ENCODE results near the gene HORMAD2.
"Not testable (repeated sequence)": the region's sequence is repeated elsewhere in the genome, so short reads cannot be mapped to it uniquely, and the experiment has no call there.

The HORMAD2 gene

DNA sequence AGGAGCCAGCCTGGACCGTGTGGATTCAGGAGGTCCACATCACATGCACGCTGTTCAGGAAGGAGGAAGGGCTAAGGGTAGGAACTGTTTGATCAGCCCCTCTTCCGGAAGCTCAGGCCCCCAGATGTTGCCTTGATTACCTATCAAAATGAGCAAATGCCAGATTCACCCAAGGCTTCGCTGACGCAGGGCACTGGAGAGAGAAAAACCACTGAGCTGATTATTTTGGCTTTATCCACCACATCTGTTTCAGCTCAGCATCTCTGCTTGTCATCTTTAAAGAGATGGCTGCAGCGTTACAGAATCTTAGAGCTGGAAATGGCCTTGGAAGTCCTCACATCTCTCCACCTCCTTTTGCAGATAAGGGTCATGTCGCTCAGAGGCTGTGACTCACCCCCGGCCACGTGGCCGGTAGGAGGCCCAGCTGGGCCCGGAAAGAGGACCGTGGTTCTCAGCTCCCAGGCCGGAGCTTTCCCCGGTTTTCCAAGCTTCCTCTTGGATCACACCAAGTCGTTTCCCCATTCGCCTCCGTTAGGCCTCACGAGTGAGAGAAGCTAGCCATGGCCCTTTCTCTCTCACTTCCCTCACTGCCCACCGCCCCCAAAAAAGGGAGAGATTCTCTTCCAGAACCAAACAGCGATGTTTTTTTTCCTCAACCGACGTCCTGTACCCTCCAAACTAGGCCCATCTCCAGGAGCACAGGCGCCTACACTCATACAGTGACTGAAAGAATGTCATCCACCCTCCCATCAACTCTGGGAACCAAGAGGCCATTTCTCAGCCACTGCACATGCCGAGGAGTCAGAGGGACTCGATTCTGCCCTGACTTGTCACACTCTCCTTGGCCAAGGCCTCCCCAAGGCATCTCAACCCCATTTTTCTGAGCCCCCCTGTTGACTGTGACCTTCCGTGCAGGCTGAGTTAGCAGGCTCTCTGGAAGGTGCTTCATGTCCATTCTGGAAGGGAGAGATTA is 128.7 kb downstream of the HORMAD2 start:
- DNase-seq = no peak

DNA sequence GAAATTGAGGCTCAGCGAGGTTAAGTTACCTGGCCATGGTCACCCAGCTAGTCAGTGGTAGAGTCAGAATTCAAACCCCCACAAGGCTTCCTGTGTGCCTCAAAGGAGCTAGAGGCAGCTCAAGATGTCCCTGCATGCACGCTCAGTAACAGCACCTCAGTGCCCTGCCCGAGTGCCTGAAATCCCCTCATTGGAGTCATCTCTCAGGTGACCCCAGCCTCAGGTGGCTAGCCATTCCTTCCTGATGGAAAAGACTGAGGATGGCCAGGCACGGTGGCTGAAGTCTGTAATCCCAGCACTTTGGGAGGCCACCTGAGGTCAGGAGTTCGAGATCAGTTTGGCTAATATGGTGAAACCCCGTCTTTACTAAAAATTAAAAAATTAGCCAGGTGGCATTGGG is 129.4 kb downstream of the HORMAD2 start:
- DNase-seq = no peak

DNA sequence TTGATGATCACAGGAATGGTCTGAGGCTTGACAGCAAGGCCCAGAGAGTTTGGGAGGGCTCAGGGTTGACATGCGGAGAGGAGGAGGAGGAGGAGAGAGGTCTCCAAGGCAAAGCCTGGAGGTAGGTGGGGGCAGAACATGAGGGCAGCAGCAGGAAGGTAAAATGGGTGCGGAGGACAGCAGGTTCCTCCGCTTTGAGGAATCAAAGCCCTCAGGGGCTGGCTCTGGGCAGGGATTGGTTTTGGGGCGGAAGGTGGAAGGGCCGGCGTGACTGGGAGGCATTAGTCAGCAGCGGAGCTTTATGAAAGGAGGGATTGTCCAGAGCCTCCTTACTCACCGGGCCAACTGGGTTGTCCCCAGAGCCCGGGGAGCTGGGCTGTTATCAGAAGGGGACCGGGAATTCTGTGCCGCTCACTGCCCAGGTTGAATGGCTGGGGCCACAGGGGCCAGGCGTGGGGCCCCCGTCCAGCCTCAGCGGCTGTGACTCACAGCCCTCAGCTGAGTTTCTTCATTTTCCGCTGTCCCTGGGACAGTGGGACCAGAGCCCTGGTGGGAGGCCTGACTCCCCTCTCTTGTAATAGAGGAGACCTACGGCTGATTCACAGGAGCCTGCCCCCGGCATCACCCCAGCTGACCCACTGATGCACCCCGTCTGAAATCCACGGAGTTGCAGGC is 130.1 kb downstream of the HORMAD2 start:
- peak in 24 of 56 donors; percentile 2 to 70 (median 34) for DNase-seq

DNA sequence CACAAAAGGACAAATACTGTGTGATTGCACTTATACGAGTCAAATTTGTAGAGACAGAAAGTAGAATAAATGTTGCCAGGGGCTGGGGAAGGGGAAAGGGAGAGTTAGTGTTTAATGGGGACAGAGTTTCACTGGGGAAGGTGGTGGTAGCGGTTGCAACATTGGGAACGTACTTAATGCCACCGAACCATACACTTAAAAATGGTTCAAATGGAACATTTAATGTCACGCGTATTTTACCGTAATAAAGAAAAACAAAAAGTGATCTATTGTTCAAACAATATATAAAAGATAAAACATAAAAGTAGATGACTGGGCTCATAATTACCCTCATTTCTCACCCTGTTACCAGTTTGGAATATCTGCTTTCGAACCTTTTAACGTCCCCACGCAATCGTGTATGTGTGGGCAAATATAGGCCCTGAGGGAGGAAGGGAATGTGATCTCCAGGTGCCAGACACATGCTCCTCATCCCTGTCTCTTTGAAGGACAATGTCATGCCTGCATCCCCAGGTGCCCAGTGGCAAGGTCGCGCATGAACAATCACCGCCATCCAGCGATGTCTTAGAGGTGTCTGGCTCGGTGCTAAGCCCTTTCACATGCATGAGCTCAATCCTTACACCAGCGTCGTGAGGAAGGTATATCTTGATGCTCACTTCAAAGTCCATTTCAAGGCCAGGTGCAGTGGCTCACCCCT is 131.0 kb downstream of the HORMAD2 start:
- no peak for DNase-seq

DNA sequence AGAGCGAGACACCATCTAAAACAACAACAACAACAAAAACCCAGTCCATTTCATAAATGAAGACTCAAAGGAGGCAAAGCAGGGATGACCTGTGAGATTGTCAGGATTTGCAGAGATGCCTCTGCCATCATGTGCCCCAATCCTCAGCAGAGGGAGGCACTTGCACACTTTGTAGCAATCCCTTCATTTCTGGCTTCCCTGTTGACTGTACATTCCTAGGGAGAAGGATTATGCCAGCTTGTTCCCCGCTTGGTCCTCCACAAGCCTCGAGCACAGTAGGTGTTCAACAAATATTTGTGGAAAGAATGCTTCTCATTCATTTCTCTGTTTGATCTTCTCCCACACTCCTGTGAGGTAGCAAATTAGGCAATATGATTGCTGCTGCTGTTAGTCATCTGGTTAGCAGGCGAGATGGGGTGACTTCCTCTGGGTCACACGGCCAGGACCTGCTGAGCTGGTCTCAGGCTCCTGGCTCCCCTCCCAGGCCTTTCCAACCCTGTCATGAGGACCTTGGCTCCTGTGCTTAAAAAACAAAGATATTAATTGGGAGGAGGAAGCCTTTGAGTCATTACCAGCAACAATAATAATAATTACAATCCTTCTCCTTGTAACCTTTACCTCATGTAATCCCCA is 132.2 kb downstream of the HORMAD2 start:
- DNase-seq = peak in 2 of 56 donors; percentile 10 to 33

DNA sequence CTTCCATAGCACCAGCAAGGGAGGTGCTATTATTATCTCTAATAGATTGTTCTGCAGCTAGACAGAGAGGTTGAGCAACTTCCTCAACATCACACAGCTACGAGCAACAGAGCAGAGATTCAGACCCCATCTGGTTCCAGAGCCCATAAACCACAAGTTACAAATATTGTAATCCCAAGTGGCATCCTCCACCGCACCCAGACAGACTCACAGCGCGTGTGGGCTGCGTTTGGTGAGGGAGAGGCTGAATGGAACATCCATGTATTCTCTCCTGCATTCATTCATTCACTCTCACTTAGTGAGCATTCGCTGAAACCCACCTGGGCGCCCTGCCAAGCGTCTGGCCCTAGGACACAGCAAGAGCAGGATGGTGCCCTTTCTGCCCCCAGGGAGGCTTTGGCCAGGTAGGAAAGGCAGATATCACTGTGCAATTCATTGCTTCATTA is 132.8 kb downstream of the HORMAD2 start:
- DNase-seq = no peak

DNA sequence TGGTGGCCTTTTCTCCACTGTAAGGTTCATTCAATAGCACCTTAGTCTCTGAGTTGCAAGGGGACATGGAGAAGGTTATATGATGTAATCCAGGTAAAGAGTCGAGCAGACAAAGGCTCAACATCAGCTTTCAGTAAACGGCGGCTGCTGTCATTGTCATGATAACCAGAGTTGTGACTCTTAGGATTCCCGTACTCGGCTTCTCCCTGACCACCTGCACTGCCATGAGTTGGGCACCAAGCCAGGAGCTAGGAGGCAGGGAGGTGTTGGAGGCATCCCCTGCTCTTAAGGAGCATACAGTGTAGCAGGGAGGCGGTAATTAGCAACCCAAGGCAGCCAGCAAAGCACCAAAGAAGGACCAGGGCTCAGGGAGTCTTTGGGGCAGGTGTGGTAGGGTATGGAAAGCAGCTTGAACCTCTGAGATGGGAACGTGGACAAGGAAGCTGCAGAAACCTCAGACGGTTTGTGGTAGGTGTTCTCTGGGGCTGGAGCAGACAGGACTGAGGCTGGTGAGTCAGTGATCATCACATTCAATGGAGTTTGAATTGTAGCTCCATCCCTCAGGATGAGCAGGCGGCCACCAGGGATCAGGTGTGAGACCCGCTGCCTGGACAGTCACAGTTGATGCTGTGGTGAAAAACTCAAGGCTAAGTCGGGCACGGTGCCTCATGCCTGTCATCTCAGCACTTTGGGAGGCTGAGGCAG is 134.6 kb downstream of the HORMAD2 start:
- no peak for DNase-seq

DNA sequence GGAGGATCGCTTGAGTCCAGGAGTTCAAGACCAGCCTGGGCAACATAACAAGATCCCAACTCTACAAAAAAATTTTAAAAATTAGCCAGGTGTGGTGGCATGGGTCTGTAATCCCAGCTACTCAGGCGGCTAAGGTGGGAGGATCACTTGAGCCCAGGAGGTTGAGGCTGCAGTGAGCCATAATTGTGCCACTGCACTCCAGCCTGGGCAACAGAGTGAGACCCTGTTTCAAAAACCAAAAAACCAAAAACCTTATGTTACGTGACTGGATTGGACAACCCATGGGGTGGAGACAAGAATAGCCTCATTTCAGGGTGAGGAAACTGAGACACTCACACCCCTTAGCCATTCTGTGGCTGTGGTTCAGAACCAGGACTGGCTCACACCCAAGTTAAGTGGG is 136.0 kb downstream of the HORMAD2 start:
- DNase-seq = not testable (repeated sequence)

DNA sequence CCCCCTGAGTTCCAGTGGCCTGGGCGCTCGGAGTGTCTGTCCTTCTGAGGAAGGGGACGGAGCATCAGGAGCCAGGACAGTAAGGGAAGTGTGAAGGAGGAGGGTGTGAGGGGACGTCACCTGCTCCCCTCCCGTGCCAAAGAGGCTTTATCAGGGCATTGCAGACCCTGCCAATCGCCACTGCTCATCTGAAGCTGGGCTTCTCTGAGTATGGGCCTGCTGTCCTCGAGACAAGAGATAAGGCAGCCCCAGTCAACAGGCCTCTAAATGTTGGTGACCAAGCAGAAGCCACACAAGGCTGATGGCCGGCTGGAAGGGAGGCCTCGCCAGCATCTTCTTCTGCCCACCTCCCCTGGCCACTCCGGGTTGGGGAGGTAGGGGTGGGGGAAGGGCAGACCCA is 136.4 kb downstream of the HORMAD2 start:
- no peak for DNase-seq

DNA sequence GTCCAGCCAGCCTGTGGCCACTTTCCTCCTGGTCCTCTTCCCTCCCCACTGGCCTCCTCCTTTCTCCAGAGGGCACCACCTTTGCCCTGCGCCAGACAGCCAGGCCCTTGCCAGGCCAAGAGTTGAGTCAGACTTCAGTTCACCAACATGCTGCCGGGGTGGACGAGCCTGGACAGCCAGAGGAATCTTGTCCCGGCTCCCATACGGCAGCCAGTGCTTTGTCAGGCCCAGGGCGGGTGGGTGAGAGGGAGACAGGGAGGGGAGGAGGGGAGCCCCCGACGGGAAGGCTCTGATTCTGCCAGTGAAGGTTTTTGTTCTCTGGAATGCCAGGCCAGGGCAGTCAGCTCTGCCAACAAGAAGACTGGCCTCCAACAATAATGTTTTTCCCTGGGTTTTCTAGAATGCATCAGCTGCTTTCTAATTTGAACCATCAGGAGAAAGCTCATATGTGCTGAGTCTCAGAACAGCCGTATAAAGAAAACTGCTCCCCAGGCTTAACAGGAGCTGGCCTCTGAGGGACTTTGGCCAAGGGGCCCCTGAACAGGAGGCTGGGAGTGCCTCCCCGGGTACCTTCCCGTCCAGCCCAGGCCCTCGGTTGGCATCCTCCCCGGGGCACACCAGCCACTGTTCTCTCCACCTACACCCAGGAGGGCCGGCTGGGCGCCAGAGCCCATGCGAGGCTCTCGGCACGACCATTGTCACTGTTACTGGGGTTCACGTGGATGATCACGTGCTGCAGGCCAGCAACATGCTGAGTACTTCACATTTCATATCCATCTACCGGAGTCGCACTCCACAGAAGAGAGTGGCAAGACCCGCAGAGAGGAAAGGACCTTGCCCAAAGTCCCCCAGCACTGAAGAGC is 137.7 kb downstream of the HORMAD2 start:
- DNase-seq = peak in 28 of 56 donors; percentile 4 to 71 (median 29)

DNA sequence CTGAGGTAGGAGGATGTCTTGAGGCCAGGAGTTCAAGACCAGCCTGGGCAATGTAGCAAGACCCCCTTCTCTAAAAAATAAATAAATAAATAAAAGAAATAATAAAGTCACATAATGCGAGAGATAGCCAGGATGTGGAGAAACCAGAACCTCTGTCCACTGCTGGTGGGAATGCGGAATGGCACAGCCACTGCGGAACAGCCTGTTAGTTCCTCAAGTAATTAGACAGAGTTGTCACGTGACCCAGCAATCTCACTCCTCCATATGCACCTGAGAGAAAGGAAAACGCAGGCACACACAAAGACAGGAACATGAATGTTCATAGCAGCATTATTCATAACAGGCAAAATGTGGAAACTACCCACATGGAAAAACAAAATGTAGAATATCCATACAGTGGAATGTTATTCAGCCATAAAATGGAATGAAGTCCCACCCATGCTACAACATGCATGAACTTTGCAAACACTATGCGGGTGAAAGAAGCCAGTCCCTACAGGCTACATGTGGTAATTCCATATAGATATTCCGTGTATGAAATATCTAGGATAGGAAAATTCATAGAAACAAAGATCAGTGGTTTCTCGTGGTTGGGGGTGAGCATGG is 138.9 kb downstream of the HORMAD2 start:
- no peak for DNase-seq

DNA sequence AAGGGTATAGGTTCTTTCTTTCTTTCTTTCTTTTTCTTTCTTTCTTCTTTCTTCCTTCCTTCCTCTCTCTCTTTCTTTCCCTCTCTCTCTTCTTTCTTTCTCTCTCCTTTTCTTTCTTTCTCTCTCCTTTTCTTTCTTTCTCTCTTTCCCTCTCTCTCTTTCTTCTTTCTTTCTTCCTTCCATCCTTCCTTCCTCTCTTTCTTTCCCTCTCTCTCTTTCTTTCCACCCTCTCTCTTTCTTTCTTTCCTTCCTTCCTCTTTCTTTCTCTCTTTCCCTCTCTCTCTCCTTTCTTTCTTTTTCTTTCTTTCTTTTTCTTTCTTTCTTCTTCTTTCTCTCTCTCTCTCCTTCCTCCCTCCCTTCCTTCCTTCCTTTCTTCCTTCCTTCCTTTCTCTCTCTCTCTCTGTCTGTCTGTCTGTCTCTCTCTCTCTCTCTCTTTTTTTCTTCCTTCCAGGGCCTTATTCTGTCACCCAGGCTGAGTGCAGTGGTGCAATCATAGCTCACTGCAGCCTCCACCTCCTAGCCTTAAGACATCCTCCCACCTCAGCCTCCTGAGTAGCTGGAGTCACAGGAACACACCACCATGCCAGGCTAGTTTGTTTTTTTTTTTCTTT is 139.5 kb downstream of the HORMAD2 start:
- no peak for DNase-seq

DNA sequence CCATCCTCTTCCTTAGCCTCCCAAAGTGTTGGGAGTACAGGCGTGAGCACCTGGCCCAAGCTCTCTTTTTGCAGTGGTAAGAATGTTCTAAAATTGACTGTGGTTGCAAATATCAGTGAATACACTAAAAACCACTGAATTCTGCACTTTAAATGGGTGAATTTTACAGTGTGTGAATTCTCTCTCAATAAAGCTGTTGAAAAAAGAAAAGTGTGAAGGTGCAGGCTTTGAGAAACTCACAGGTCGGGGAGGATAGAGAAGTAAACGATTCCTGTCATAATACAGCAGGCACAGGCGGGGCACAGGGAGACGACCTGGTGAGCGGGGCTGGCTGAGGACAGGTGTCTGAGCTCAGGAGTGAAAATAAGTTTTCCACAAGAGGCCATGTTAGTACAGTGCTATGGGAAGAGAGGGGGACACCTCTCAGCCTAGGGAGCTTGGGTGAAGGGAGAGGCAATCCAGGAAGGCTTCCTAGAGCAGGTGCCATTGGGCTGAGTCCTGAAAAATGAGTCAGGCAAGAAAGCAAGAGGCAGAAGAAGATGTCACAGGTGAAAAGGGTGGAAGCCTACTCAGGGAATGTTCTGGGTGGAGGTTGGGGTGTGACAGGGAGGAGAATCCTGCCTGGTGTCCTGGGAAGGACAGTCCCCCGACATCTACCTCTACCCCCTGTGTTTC is 140.2 kb downstream of the HORMAD2 start:
- no peak for DNase-seq

DNA sequence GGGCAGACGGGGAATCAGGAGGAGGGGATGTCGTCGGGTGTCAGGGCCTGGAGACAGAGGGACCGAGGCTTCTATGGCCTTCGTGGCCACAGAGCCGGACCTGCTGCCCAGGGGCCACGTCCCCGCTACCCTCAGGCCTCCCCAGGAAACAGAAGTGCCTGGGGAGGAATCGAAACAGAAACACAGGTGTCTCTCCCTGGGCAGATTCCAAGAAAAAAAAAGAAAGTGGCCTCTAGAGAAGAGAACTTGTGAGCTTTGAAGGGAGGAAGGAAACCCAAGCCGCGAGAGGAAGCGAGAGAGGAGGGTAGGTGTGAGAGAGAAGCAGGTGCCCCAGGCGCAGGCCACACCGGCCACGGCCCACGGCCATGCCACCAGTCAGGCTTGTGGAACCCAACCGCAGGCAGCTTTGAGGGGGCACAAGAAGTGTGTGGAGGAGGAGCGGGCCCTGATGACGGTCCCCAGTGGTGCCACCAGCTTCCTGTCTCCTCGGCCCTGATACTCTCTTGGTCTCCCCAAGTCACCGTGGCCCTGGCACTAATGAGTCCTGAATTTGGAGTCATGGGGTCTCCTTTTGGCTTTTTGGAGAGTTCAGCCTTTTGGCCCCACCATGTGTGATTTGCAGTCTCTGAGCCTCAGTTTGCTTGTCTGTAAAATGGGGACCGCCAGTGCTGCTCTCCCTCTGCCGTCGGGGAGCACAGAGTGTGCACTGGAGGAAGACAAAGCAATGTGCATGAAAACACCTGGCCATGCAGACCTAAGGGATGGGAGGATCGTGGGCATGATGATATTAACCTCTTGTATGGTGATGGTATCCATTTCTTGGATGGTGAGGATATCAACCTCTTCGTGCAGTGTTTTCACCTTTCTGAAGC is 141.1 kb downstream of the HORMAD2 start:
- DNase-seq = no peak

DNA sequence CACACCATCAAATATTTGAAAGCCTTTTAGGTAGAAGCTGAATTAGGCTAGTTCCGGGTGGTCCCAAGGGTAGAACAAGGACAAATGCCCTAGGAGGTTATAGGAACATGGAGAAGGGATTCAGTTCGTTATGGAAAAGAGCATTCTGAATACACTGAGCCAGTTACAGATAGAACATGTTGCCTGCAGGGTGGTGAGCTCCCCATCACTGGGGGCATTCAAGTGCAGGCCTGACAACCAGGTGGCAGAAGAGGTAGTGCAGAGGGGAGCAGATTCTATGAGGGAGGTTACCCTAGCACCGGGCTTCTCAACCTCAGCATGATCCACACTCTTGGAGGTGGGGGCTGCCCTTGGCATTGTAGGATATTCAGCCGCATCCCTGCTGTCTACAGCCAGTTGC is 142.1 kb downstream of the HORMAD2 start:
- DNase-seq = no peak

DNA sequence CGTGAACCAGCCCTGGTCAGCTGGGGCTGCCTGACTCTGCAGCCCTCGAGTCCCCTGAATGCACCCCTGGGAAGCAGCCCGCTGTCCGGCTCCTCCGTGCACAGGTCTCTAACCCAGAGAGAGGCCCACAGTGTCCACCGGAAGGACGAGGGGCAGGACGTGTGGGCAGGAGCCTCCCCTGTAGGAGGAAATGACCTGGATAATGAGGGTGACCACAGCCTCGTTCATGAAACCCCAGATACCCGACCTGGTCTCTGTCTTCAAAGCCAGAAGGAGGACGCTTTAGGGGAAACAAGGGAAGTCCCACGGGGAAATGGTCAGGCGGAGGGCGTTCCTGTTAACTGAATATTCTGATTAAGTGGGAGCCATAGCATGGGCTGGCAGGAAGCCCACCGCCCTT is 143.0 kb downstream of the HORMAD2 start:
- DNase-seq = no peak

DNA sequence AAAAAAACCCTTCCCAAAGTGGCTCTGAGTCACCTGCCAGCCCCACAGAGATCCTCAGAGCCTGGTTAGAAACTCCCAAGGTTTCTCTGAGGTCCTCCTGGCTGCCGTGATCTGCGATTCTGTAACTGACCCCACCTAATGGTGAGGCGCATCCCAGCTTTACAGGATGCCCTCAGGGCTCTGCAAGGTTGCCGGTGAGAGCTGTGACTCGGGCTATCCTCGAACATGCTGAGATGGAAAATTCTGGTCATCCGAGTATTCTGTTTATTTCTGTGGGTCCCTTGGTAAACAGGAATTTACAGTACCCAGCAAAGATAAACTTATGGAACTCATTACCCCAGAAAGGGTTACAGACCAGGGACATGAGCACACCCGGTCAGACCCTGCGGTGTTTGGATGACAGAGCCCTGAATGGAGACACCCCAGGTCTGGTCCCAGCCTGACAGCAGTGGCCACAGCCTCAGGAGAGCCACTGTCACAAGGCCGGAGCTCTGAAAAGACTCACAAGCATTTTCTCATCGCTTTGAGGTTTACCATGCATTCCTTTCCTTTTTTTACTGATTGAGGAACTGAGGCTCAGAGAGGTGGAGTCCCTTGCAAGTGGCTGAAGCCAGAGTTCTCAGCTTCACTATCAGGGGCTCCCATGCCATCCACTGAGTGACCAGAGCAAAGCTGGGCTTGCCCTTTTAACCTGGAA is 144.0 kb downstream of the HORMAD2 start:
- DNase-seq = no peak
